MCF 10A (cell line): ENCODE data around the gene IFT52. TPM values are rescaled to one million over a fixed set of nuclear protein-coding genes. Genes with fewer than 3 reads are reported as not detected.

Source experiments
- Bru-seq: library from RNA; stranded (reverse); fragments of 400-500 nt; gene quantifications from one replicate; lab custom pipeline; 2021; lab: Mats Ljungman, UMichigan
- BruChase-seq, 2 experiments: library from RNA; stranded (reverse); fragments of 400-500 nt; gene quantifications; one replicate each; lab custom pipeline; 2021; lab: Mats Ljungman, UMichigan
- BruUV-seq: library from RNA; stranded (reverse); fragments of 400-500 nt; replicated peaks from 2 replicates; lab custom pipeline; 2021; lab: Mats Ljungman, UMichigan
- CTCF ChIA-PET: fragments of 300-600 bp; sonication (Branson Sonifier 250); formaldehyde crosslinking; extraction: SDS; loops from one replicate; lab custom pipeline; 2021; ENCODE audit warnings: antibody characterized with exemption, inconsistent platforms; lab: Yijun Ruan, JAX
- POLR2A ChIA-PET: fragments of 300-600, 350-650 bp; sonication (Branson Sonifier 250); formaldehyde crosslinking; extraction: SDS; loops from one replicate; lab custom pipeline; 2020; ENCODE audit warnings: antibody characterized with exemption, inconsistent platforms; lab: Yijun Ruan, JAX
- DNase-seq: peaks from one replicate; pipeline ENCODE4 v3.0.0-alpha.2; 2018; ENCODE audit not compliant: unreplicated experiment
- H3K27ac Mint-ChIP-seq: one replicate; pipeline ENCODE4 v1.8.0; 2022; ENCODE audit warnings: mild to moderate bottlenecking, low read depth, mixed read lengths; ENCODE audit not compliant: unreplicated experiment
- H3K27me3 Mint-ChIP-seq: one replicate; pipeline ENCODE4 v1.8.0; 2022; ENCODE audit warnings: mixed read lengths; ENCODE audit not compliant: insufficient read depth, unreplicated experiment
- H3K36me3 Mint-ChIP-seq: one replicate; pipeline ENCODE4 v1.8.0; 2022; ENCODE audit warnings: mild to moderate bottlenecking, moderate library complexity, mixed read lengths; ENCODE audit not compliant: insufficient read depth, unreplicated experiment
- H3K4me1 Mint-ChIP-seq: one replicate; pipeline ENCODE4 v1.8.0; 2022; ENCODE audit warnings: mixed read lengths; ENCODE audit not compliant: insufficient read depth, unreplicated experiment
- H3K4me3 Mint-ChIP-seq: one replicate; pipeline ENCODE4 v1.8.0; 2022; ENCODE audit warnings: mild to moderate bottlenecking, moderate library complexity, mixed read lengths; ENCODE audit not compliant: unreplicated experiment
- H3K9me3 Mint-ChIP-seq: one replicate; pipeline ENCODE4 v1.8.0; 2022; ENCODE audit warnings: mixed read lengths; ENCODE audit not compliant: unreplicated experiment
- intact Hi-C: fragments of 100-400 bp; cut with micrococcal nuclease; formaldehyde crosslinking; loops from 2 replicates; pipeline ENCODE4 v1.14.1; 2022
- long read RNA-seq: library from polyadenylated mRNA; stranded (forward); transcript quantifications from one replicate; pipeline ENCODE4 v2.0.0, GENCODE V29; 2022
- total RNA-seq: library from RNA; stranded (reverse); gene quantifications from 2 replicates; pipeline ENCODE4 v1.2.3, GENCODE V29; 2022
- TF ChIP-seq, protein P1 (sequence below): fragments of 200-600 bp; IDR thresholded peaks from one replicate; pipeline ENCODE4 v1.8.0; 2022; ENCODE audit warnings: antibody characterized with exemption, mild to moderate bottlenecking; ENCODE audit not compliant: unreplicated experiment

IFT52 gene, protein sequence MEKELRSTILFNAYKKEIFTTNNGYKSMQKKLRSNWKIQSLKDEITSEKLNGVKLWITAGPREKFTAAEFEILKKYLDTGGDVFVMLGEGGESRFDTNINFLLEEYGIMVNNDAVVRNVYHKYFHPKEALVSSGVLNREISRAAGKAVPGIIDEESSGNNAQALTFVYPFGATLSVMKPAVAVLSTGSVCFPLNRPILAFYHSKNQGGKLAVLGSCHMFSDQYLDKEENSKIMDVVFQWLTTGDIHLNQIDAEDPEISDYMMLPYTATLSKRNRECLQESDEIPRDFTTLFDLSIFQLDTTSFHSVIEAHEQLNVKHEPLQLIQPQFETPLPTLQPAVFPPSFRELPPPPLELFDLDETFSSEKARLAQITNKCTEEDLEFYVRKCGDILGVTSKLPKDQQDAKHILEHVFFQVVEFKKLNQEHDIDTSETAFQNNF
- total RNA-seq (21.8 and 24.2 TPM in 2 replicates), Bru-seq, nascent RNA (percentile 52 among the genes with signal in this experiment), BruChase-seq, experiment 1, labeled RNA remaining after a 6-hour chase (percentile 53 among the genes with signal in this experiment), BruChase-seq, experiment 2, labeled RNA remaining after a 2-hour chase (percentile 51 among the genes with signal in this experiment)
- long read RNA-seq, transcript IFT52-202 (14 exons, 1,599 nt) = minor isoform, 11 of 35 reads
- long read RNA-seq, transcript IFT52-201 (14 exons, 1,757 nt) = major isoform, 15 of 35 reads
- long read RNA-seq, partial matches to known transcripts = 1 of 35 reads
- long read RNA-seq, other reads (novel, unspliced or antisense) = 8 of 35 reads

DNA sequence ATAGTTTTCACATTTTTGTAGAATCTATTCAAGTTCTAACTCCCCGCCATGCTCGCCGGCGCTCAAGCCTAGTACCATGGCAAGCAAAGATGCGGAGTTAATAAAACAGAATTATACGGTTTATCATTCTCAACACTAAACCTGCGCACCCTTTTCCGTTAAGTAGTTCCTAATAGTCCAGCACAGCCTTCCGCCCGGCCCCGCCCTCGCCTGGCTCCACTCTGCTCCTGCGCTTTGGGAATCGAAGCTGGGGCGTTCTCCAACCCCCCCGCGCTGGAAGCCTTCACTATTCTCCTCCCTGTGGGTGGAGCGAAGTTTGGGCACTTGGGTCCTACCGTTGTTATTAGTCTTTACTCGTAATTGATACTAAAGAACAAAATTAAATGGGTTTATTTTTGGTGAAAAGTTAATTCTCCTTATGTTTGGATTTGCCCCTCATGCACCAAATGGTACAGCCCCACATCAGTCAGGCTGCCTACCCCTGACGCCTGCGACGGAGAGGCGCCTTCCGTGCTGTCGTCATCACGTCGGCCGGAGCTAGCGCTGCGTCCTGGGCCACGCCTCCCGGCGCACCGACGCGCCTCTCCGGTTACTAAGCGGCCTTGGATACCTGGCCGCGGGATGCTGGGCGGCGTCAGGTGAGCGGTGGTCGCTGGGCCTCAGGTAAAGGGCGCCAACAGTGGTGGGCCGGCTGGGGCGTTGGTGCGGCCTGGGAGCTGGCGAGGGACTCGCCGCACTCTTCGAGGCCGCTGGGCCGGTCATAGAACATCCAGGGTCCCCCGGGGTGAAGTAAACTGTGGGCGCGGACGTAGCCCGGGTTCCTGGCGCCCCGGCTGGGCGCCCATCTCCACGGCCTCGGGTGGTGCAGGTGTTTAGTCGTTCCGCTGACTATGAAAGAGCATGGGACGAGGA is at the start of gene IFT52:
Gene IFT52 (plus strand): TSS at position 546 of the 912 bp plus-strand sequence. CDS start 3,762 bp downstream, outside the sequence.
- CTCF ChIA-PET = interaction anchor here (1.1 to 2.2 kb wide), 4 partner anchors 51 to 141 kb away, joined by 3 to 16 read pairs (median 5); no protein-coding TSS in a partner anchor
- Mint-ChIP-seq H3K27me3 (no peaks in the 10 kb centered on the region), H3K27ac (peak within 1 kb of the TSS; percentile 92), H3K36me3 (peaks cover 16% of the 10 kb centered on the region), H3K4me3 (peak within 1 kb of the TSS; percentile 84), H3K4me1 (peaks cover 6% of the 10 kb centered on the region), H3K9me3 (no peaks in the 10 kb centered on the region)
- intact Hi-C loops = loop anchor here (2.0 to 10.0 kb wide), 2 partner anchors 52 to 136 kb away; partner anchors contain the start of gene SRSF6
- TF ChIP-seq, protein P1, sequence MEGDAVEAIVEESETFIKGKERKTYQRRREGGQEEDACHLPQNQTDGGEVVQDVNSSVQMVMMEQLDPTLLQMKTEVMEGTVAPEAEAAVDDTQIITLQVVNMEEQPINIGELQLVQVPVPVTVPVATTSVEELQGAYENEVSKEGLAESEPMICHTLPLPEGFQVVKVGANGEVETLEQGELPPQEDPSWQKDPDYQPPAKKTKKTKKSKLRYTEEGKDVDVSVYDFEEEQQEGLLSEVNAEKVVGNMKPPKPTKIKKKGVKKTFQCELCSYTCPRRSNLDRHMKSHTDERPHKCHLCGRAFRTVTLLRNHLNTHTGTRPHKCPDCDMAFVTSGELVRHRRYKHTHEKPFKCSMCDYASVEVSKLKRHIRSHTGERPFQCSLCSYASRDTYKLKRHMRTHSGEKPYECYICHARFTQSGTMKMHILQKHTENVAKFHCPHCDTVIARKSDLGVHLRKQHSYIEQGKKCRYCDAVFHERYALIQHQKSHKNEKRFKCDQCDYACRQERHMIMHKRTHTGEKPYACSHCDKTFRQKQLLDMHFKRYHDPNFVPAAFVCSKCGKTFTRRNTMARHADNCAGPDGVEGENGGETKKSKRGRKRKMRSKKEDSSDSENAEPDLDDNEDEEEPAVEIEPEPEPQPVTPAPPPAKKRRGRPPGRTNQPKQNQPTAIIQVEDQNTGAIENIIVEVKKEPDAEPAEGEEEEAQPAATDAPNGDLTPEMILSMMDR = no peak
- POLR2A ChIA-PET = interaction anchor here (0.8 to 2.3 kb wide), 13 partner anchors 9 to 721 kb away, joined by 3 to 32 read pairs (median 4); partner anchors contain the start of genes FITM2 and SRSF6
- DNase-seq = peak; percentile 93
- BruUV-seq = no TSS peak

DNA sequence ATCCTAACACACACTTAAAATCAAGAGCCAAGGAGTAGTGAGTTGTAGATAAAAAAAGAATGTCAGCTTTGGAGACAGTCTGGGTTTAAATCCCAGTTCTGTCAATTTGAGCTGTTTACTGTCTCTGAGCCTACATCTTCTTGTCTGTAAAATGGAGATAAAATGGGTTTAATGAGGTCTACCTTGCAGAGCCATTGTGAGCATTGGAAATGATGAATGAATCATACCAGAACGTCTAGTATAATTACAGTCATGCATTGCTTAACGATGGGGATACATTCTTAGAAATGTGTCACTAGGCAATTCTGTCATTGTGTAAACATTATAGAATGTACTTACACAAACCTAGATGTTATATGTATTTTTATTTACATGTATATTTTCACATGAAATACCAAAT is 49.5 kb upstream of the IFT52 start:
- DNase-seq = peak; percentile 47
- peaks cover 1% of the 10 kb centered on the region for H3K9me3 Mint-ChIP-seq
- POLR2A ChIA-PET = no interaction called here
- intact Hi-C loops = no loop called here
- H3K27ac Mint-ChIP-seq = no peak overlapping the region
- no TSS peak for BruUV-seq
- H3K4me3 Mint-ChIP-seq = no peak overlapping the region
- H3K36me3 Mint-ChIP-seq = peaks cover 7% of the 10 kb centered on the region
- TF ChIP-seq, protein P1 = no peak
- CTCF ChIA-PET = interaction anchor here (0.7 to 6.0 kb wide), 6 partner anchors 9 to 665 kb away, joined by 3 to 81 read pairs (median 30); no protein-coding TSS in a partner anchor
- H3K4me1 Mint-ChIP-seq = peaks cover 5% of the 10 kb centered on the region
- H3K27me3 Mint-ChIP-seq = no peaks in the 10 kb centered on the region

DNA sequence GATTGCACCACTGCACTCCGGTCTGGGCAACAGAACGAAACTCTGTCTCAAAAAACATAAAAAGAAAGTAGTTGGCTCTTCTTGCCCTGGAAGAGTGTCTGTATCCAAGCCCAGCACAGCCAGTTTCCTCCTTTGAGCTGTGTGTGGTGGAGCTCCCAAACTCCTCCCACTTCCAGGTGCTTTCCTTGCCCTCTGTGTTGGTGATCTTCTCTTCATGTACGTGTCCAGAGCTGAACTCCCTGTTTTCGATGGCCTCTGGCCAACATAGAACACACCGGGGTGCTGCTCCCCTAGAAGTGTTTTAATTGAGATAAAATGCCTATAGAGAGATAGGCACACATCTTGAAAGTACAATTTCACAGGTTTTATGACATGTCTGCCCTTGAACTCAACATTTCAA is 48.6 kb upstream of the IFT52 start:
- intact Hi-C loops = no loop called here
- no peak overlapping the region for H3K27ac Mint-ChIP-seq
- H3K36me3 Mint-ChIP-seq = peaks cover 7% of the 10 kb centered on the region
- peaks cover 9% of the 10 kb centered on the region for H3K9me3 Mint-ChIP-seq
- H3K4me3 Mint-ChIP-seq = no peak overlapping the region
- no TSS peak for BruUV-seq
- H3K4me1 Mint-ChIP-seq = peaks cover 5% of the 10 kb centered on the region
- H3K27me3 Mint-ChIP-seq = no peaks in the 10 kb centered on the region
- POLR2A ChIA-PET = interaction anchor here (1.0 kb wide), 1 partner anchor 78 kb away, joined by 3 read pairs; no protein-coding TSS in a partner anchor
- CTCF ChIA-PET = interaction anchor here (0.6 to 1.2 kb wide), 9 partner anchors 14 to 207 kb away, joined by 3 to 4 read pairs (median 4); no protein-coding TSS in a partner anchor
- TF ChIP-seq, protein P1 = no peak
- no peak for DNase-seq
